ENCODE results near the gene SELP.

The SELP gene

GRCh38 chr1:169618367-169618766 is 11.6 kb downstream of the SELP start:
- no peak for DNase-seq

DNA sequence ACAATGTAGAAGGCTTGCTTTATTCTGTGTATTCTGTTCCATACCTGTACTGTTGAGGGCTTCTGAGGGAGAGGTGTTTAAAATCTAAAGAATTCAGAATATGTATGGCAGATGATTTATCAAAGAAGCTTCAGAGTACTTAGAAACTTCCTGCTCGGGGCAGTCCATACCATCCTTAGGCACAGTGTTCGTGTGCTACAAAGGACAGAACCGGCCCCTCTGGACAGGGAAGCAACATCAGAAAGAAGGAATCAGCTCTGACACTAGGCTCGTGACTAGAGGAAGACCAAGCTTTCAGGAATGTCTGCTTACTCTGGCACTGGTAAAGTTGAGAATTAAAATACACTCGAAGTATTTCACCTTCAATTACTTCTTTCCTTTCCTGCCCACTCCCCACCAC is 14.1 kb downstream of the SELP start:
- DNase-seq = no peak

DNA sequence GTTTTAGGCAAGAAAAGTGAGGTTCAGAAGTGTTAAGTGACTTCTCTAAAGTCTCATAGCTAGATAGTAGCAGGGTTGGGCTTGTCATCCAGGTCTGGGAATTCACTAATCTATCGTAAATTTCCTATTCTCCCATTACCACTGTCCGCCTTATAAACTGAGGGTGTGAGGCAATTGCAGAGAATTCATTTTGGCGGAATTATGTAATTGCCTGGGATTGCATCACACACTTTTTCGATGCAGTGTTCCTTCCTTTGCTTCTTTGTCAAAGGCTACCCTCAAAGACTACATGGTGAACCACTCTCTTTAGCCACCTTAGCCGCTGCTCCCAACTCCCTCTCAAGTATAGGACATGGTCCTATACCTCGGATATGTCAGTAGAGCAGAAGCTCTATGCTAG is 19.1 kb downstream of the SELP start:
- peak; percentile 27 for DNase-seq

- no peak for DNase-seq
These were observed 19.8 kb downstream of the SELP start for GRCh38 chr1:169610108-169610507.

GRCh38 chr1:169608226-169608625 is 21.7 kb downstream of the SELP start:
- peak; percentile 47 for DNase-seq

GRCh38 chr1:169604781-169605560 is 25.0 kb downstream of the SELP start:
- DNase-seq = peak; percentile 97

GRCh38 chr1:169601096-169601881 is 28.6 kb downstream of the SELP start:
- DNase-seq = peak; percentile 27

GRCh38 chr1:169595764-169596711 is 33.9 kb downstream of the SELP start:
- DNase-seq = no peak

GRCh38 chr1:169594391-169594790 is 35.5 kb downstream of the SELP start:
- DNase-seq = no peak

DNA sequence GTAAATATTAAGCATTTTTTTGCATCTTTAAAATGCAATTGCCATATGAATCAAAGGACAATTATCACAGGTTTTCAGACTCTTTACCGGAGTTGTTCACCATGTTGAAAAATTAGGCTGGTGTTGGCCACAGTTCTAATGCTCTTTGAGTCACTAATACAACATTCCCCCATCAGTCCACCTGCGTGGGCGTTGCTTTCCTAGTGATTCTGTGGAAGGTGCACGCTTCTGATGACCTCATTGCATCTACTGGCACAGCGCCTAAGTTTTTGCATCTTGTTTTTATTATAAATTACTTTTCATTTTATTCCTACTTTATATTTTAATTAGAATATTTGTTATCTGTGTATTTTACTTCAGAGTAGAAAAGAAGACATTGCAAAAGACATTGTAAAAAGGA is 39.0 kb downstream of the SELP start:
- no peak for DNase-seq

GRCh38 chr1:169588785-169589485 is 41.0 kb downstream of the SELP start:
- DNase-seq = no peak

DNA sequence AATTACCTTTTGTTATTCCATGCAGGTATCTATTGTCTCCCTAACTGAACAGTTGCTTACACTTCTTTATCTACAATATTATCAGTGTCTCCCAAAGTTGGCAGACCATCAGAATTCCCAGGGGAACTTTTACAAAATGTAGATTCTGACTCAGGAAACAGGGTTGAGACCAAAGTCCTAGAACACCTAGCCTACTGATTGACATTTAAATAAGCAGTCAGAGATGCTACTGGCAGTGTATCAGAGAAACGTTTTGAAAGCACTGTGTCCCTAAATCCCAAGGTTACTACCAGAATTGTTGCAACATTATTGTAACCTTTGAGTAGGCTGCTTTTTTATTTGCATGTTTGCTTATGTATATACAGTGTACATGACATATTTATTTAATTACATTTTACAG is 41.8 kb downstream of the SELP start:
- DNase-seq = no peak

DNA sequence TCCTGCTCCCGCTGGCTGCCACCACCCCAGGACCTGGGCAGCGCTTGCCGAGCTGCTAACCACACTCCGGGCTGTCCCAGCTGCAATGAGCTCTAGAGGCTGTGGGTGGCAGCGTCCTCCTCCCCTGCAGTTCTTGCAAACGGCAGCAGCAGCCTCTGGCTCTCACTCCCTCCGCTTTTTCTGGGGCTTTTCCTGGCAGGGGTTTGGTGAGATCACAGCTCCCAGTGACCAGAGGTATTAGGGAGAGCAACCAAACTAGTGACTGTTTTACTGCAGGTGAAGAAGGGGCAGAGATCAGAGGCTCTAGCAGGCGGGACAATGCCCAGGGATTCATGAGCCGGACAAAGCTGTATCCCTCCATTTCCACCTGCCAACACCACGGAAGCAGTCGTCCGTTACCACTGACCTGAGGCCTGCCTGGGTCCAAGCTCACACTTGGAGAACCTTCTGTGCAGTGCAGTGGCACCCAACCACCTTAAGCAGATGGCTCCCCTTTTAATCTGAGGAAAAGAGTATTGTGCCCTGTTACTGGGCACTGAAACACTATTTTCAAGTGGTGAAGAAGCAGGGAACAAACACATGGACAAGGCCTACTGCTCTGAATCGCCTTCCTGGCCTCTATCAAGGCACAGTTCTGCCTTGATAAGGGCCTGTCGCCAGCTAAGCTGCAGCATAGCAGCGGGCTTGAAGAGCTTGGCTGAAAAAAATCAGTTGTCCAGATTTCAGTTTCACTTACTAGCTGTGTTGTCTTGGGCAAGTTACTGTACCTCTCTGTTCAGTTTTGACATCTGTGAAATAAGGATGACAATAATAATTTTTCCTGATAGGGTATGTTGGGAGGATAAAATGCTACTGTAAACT is 43.3 kb downstream of the SELP start, which contains the start of gene F5:
Gene F5, minus strand, starts transcription at position 87 of the 861 bp plus-strand sequence. CDS start 95 bp downstream, outside the sequence.
- DNase-seq = peak; percentile 38

- DNase-seq = no peak
These were observed 43.9 kb downstream of the SELP start for GRCh38 chr1:169586067-169586394.

- peak; percentile 39 for DNase-seq
These were observed 44.7 kb downstream of the SELP start for GRCh38 chr1:169585181-169585580.

- no peak for DNase-seq
These were observed 45.3 kb downstream of the SELP start for GRCh38 chr1:169584483-169585144.

DNA sequence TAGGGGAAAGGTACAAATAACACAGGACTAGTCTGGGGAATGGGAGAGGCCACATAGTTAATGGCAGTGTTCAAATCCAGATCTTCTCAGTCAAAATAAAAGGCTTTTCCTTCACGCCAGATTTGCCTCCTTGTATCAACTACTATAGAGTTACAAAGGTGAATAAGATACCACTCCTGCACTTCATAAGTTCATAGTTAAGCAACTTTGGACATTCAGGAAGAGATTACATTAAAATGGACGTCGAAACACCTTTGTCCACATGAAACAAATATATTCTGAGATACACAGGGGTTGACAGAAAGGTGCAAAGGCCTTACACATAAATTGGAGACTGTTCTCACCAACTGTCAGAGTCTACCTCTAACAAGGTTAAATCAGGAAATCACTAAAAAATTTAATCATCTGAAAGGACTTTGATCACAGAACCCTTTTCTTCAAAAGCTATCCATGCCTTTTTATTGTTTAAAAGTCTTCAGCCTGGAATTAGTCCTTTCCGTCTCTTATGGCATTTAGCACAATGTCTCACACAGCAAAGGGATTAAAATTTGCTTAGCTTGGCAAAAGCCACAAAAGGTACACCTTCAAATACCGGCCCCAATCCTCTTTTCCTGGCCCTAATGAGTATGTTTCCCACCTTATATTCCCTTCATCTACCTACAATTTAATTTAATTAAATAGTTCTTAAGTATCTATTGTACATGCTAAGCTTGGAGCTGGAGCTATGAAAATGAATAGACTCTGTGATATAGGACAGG is 51.8 kb downstream of the SELP start:
- no peak for DNase-seq

- DNase-seq = no peak
These were observed 53.0 kb downstream of the SELP start for GRCh38 chr1:169576935-169577331.

DNA sequence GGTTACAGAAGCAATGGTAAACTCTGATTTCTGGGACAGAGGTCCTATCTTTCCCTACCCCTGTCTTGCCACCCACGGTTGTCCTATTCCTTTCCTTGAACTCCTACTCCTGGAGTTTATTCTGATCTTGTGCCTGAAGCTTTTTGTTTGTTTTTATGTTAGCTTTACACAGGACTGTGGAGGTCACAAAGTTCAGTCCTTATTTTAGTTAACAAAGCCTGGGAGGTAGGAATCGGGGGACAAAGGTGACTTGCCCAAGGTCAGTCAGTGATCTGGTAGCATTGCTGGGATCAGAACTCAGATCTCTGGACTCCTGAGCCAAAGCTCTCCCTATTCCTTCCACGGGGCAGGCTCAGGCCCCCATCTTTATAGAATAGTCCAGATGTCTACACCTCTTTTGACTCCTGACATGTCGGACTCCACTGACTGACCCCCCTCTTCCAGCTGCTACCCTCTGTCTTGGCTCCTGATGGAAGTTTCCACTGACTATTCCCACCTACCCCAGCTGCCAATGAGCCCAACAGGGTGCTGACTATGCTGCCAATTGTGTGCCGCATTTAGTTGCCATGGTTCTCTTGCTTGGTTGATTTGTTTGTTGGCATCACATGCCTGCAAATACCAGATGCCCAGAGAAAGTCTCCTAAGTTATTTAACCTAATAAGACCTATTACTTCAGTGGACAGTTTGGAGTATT is 53.5 kb downstream of the SELP start:
- DNase-seq = no peak

GRCh38 chr1:169574336-169574735 is 55.6 kb downstream of the SELP start:
- no peak for DNase-seq

Data from MV-4-11 (cell line).